NCI-H446 (cell line): ENCODE results near the gene HPS3.
"Not testable (repeated sequence)": the region's sequence is repeated elsewhere in the genome, so short reads cannot be mapped to it uniquely, and the experiment has no call there.

Experiments used
- DNase-seq, 2 experiments: peaks; one replicate each; lab custom pipeline; 2025; lab: John Stamatoyannopoulos, UW

HPS3 gene

DNA sequence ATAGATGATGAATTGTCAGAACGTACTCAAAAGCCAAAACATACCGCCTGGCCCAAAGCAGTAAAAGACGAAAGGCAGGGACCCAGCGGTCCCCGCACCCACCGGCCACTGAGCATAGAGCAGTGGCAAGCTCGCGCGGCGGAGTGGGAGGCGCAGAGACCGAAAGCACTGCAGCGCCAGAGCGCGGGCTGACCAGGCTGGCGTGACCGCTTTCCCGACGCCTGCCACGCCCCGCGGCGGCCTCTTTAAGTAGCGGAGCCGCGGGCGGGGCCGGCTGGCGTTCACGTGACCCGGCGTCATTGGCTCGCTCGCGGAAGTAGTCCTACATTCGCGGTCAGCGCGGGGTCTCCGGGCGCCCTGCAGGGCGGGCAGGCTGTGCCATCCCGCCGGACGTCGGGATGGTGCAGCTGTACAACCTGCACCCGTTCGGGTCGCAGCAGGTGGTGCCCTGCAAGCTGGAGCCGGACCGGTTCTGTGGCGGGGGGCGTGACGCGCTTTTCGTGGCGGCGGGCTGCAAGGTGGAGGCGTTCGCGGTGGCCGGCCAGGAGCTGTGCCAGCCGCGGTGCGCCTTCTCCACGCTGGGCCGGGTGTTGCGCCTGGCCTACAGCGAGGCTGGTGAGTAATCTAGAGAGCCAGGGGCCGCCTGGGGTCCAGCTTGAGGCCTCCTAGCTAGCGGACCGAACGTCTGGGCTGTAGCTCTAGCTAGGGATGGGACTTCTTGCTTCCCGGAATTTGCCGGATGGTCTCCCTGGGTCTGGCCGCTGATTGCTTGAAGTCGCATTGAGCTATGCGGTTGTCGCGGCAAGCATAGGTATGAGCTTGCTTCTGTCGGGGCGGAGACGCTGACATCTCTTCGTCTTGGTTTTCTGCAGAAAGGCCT lies at the start of gene HPS3:
HPS3 (plus strand) TSS at position 313 of the 880 bp plus-strand sequence; CDS start at position 399, 86 bp downstream.
- DNase-seq, result peak; percentile 51 to 95

DNA sequence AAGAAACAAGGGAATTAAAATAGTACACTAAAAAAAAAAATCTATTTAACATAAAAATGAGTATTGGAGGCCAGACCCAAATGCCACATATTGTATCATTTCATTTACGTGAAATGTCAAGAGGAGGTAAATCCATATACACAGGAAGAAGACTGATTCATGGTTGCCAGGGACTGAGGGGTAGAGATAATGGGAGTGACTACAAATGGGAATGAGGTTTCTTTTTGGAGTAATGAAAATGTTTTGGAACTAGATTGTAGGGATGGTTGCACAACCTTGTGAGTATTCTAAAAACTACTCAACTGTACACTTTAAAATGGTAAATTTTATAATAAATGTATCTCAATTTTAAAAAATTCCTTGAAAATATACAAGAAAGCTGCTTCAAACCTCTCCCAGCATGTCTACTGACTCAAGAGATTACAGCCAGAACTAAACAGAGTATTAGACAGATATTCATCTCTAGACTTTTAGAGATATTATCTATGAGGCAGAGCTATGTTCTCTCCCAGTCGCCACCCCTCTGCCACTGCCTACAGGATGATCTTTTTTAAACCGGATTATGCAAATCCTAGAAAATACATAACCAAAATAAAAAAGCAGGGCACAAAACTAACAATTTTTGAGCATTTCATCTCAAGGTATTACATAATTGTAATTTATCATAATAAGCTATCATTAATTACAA lies 49.3 kb upstream of the HPS3 start:
- no peak for DNase-seq

DNA sequence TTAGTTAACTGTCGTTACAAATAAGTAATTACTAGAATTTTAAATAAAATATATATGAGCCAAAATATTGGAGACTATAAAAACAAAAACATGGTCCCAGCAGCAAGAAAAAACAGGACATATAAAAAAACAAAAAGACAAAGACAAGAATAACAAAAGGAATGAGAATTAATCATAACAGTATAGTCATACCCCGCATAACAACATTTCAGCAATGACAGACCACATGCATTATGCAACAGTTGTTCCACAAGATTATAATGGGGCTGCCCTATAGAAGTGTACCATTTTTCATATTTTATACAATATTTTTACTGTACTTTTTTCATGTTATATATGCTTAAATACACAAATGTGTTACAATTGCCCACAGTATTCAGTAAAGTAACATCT lies 48.7 kb upstream of the HPS3 start:
- no peak for DNase-seq

- no peak for DNase-seq
Measured at GRCh38 chr3:149081772-149082171, 47.7 kb upstream of the HPS3 start.

DNA sequence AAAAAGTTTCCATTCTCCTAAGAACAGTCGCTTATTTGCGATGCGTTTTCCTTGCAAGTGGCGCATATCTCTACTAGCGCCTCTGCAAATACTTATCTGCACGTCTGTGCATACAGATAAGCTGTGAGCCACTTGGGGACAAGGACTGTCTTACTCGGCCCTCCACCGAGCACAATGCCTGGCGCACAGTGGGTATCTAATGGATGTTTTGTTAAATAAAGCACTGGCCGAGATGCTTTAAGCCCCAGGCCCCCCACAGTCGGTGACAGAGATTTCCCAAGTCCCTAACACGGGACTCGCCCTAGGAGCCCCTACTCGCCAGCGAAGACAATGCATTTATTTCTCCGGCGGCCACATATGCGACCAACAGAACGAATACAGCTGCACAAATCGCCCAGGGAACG lies 43.6 kb upstream of the HPS3 start:
- DNase-seq, result no peak

GRCh38 chr3:149086232-149086988 lies 43.0 kb upstream of the HPS3 start, which contains the start of gene HLTF:
HLTF (minus strand) TSS chr3:149086533; CDS start chr3:149086336, 197 bp downstream.
- DNase-seq, result peak; percentile 98 to 99

DNA sequence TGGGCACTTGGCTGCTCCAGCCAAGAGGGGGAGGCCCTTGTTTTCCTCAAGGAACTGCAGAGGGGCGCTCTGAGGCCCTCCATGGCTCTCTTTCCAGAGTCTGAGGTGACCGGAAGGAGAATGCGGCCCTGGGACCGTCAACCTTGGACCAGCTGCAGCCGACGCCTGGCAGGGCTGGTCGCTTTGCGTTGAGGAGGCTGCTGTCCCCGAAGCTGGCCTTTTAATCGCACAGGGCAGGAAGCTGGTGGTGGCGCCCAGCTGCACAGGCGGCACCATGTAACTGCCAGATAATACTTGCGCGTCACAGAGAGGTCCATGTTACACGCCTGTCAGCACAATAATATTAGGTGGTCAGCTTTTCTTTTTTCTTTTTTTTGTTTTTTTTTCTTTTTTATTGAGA lies 42.2 kb upstream of the HPS3 start:
- DNase-seq, result peak in 1 of 2 experiments; percentile 4

GRCh38 chr3:149089395-149089794 lies 40.0 kb upstream of the HPS3 start:
- DNase-seq, result no peak

- DNase-seq, result no peak
Measured at GRCh38 chr3:149090461-149090860, 39.0 kb upstream of the HPS3 start.

DNA sequence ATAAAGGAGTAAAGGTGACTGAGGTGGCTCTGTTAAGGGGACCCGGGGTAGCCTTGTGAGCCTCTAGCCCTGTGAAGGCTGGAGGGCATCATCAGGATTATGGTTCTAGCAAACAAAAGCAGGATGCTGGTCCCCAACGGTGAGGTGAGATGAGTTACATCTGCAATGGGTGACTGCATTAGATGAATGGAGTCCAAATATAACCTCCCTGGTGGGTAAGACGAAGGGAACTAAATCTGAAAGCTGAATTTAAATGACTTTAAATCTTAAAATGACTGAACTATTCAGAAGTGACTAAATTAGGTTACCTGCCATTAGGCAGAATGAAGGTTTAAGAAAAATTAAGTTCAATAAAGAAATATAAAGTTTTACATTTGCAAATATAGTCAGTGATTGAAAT lies 38.5 kb upstream of the HPS3 start:
- DNase-seq, result no peak

- DNase-seq, result no peak
Measured at GRCh38 chr3:149091983-149092382, 37.5 kb upstream of the HPS3 start.

- DNase-seq, result no peak
Measured at GRCh38 chr3:149095487-149095886, 34.0 kb upstream of the HPS3 start.

DNA sequence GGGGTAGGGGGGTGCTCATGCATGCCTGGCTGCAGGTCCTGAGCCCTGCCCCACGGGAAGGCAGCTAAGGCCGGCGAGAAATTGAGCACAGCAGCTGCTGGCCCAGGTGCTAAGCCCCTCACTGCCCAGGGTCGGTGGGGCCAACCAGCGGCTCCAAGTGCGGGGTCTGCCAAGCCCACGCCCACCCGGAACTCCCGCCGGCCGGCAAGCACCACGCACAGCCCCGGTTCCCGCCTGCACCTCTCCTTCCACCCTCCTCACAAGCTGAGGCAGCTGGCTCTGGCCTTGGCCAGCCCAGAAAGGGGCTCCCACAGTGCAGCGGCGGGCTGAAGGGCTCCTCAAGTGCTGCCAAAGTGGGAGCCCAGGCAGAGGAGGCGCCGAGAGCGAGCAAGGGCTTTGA lies 31.5 kb upstream of the HPS3 start:
- DNase-seq, result not testable (repeated sequence)

DNA sequence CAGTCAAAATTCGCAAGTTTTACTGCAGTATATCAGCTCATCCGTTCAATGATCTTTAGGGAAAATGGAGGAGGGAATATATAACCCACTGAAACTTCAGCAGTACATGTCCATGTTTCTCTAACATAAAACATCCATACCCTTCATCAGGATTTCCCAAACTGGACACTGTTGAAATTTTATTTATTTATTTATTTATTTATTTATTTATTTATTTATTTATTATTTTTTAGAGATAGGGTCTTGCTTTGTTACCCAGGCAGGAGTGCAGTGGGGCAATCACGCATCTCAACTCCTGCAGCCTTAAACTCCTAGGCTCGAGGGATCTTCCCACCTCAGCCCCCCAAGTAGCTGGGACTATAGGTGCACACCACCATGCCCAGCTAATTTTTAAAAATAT lies 28.3 kb upstream of the HPS3 start:
- DNase-seq, result no peak

GRCh38 chr3:149101641-149102040 lies 27.8 kb upstream of the HPS3 start:
- no peak for DNase-seq

DNA sequence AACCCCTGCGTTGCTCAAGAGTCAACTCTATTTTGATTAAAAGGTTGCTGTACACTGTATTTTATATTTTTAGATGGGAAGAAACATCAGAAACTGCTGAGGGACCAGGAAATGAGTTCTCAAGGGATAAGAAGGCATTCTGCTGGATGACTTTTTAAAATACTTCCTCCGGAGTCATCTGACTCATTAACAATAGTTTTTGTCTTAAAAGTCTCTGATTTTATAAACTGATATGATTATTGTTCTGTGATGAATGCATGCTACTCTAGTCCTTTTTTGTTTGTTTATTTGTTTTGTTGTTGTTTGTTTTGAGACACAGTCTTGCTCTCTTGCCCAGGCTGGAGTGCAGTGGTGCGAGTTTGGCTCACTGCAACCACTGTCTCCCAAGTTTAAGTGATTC lies 25.0 kb upstream of the HPS3 start:
- DNase-seq, result no peak

DNA sequence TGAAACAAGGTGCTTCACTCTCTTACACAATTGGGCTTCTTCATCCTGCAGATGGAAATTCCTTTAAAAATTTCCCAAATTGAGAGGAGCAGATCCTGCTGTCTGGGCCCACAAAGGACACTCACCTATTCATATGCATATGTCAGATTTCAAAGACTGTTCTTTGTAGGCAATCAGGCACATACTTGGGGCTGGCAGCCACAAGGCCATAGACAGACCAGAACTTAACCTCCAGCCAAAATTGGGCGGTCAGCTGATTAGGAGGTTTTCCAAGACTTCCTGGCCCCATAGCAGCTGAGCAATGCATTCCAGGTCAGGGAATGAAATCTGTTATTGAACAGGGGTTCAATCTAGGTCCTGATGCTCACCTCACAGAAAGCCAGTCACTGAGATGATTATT lies 15.0 kb upstream of the HPS3 start:
- no peak for DNase-seq

DNA sequence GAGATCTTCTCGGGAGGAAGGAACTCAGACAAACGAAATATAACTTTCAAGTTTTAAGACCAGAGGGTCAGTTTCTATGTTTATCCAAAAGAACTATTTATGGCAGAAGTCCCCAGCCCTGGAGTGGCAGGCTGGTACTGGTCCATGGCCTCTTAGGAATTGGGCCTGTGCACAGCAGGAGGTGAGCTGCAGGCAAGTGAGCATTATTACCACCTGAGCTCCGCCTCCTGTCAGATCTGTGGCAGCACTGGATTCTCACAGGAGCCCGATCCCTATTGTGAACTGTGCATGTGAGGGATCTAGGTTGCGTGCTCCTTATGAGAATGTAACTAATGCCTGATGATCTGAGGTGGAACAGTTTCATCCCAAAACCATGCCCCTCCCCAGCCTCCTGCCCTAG lies 14.3 kb upstream of the HPS3 start:
- no peak for DNase-seq

GRCh38 chr3:149118724-149119123 lies 10.7 kb upstream of the HPS3 start:
- DNase-seq, result no peak

DNA sequence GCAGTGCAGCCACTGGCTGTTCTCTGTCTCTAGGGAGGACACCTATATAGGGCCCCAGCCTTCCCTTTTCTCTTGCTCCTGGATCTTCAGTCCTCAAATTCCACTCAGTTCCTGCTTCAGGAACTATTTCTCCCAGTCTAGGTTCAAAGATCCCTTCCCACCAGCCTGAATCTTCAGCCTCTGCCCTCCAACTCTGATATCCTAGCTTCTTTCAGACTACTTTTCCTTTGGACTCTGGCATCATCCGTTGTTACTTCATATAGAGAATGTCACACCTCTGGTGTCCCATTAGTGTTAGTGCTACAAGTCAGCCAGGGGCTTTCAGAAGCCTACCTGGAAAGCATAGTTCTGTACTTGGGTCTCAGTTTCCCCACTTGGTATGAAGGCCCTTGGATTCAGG lies 10.0 kb upstream of the HPS3 start:
- no peak for DNase-seq

DNA sequence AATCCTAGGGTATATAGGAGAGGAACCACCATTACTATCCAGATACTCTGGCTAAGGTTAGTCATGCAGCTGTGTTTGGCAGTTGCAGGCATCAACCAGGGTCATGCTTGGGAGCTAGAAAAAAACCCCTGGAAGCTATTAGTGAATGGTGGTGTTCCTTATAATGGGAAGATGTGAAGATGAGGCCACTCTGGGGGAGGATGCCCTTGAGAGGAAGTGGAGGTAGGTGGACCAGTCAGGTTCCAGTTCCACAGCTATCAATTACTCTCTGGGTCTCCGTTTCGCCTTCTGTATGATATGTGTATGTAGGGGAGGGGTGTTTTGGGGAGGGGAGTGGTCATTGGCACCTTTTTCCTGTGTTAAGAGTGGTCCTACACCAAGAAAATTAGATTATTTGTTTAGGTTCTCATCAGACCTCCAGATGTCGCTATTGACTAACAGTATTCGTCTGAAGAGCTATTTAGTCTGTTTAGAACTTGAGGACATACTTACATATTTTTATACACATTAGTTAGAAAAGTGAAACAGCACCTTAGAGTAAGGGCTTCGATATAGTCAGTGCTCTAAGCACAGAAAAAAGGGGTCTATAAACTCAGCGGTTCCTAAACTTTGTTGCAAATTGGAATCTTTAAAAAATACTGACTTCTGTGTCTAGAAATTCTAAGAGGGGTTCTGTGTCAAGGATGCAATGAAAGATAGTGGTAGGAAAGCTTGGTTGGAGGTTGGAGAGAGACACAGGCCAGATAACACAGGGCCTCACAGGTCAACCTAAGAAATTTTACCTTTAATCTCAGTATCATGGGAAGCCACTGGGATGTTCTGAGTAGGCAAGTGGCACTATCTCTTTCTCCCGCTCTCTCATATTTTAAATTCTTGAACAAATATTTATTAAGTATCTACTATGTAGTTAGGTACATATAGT lies 9.1 kb upstream of the HPS3 start:
- DNase-seq, result peak; percentile 34 to 61
